GM20431 (cell line): Measurements from ENCODE around the gene SNORC.
"Not testable (repeated sequence)": the region's sequence is repeated elsewhere in the genome, so short reads cannot be mapped to it uniquely, and the experiment has no call there.

ENCODE experiments used
- in situ Hi-C: fragments of 300-500 bp; cut with MseI, MboI; formaldehyde crosslinking; loops from one replicate; pipeline ENCODE4 v1.15.0; 2020; ENCODE audit warnings: low sequenced_read_pairs; ENCODE audit not compliant: unreplicated experiment

Gene SNORC

GRCh38 chr2:232893834-232894233 is 23.8 kb downstream of the SNORC start:
- in situ Hi-C loops = no loop called here

DNA sequence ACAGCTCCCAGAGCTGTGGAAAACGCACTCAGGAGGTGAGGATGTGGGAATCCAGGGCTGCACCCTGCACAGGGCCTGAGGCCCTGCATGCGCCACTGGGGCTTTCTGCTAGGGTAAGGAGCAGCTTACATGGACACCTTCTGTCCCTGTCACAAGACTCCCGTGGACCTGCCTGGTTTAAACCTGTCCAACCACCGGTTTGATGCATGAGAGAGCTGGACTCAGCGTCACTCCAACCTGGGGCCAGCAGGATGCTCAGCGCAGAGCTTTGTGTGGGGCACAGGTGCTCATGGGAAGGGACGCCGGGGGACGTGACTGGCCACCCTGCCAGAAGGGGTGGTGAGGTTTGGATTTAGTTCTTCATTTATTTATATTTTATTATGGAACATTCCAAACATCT is 24.2 kb downstream of the SNORC start:
- in situ Hi-C loops = no loop called here

DNA sequence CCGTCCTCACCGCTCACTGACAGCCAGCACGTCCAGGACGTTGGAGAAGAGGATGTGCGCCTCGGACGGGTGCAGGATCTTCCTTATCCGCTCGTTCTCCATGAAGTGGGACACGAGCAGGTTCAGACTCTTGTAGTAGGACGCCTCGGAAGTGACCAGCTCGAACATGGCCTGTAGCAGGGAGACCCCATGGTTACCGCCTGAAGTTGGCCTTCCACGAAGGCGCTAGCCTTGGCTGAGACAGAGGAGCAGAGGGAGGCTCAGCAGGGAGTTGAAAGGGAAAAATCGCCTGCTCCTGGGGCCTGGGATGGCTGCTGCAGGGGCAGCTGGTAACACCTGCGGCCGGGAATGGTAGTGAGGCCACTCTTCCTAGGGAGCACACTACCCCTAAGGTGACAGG is 24.7 kb downstream of the SNORC start:
- in situ Hi-C loops = no loop called here

GRCh38 chr2:232896111-232896510 is 26.0 kb downstream of the SNORC start:
- in situ Hi-C loops = no loop called here

DNA sequence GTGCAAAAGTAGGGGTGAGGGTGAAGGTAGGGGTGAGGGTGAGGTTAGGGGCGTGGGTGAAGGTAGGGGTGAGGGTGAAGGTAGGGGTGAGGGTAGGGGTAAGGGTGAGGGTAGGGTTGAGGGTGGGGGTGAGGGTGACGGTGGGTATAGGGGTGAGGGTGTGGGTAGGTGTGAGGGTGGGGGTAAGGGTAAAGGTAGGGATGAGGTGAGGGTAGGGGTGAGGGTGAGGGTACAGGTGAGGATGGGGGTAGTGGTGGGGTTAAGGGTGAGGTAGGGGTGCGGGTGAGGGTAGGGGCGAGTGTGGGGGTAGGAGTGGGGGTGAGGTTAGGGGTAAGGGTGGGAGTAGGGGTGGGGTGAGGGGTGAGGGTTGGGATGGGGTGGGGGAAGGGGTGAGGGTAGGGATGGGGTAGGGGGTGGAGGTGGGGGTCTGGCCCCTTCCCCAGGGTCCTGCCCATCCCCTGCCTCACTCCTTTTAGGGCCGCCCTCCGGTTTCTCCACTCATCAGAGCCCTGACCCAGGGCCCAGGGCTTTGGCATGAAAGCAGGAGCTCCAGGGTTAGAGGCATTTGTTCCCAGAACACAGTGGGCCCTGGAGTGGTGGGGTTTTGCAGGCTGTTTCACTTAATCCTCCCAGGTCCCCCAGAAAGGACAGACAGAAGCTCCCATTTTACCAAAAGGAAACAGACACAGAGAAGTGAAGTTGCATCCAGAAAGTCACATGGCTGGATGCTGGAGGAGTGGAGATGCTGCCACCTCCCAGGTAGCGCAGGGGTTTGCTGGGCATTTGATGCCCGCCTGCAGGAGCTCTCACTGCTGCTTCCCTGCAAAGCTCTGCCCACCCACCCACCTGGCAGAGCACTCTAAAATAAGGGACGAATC is 26.9 kb downstream of the SNORC start:
- in situ Hi-C loops = no loop called here

DNA sequence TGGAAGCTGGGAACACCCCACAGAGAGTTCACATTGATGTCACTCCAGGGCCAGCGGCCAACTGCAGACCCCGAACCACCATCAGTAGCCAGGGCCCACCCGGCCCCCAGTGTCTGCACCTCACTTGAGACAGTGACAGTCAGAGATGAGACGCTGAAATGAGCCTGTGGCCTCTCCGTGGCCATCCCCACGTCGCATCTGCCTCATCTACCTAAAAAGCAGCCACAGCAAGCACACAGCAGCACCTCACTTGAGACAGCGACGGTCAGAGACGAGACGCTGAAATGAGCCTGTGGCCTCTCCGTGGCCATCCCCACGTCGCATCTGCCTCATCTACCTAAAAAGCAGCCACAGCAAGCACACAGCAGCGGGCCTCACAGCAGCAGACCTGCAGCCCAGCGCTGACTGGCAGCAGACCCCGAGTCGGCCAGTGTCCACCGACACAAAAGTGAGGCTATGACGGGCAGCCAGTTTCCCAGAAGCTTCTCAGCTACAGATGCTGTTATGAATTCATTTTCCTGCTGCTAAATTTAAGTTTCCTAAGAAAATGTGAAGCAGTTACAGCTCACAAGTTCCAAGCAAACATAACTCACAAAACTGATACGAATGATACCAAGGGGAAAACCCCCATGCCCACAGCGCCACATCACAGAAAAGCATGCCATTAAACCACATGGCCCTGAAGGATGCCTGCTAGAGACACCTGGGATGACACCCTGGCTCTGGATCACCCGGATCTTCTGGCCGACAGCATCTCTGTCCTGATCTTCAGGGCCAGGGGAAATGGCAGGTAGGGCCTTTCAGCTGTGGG is 27.7 kb downstream of the SNORC start:
- in situ Hi-C loops = no loop called here

- in situ Hi-C loops = no loop called here
Measured at GRCh38 chr2:232898592-232899543, 28.8 kb downstream of the SNORC start.

DNA sequence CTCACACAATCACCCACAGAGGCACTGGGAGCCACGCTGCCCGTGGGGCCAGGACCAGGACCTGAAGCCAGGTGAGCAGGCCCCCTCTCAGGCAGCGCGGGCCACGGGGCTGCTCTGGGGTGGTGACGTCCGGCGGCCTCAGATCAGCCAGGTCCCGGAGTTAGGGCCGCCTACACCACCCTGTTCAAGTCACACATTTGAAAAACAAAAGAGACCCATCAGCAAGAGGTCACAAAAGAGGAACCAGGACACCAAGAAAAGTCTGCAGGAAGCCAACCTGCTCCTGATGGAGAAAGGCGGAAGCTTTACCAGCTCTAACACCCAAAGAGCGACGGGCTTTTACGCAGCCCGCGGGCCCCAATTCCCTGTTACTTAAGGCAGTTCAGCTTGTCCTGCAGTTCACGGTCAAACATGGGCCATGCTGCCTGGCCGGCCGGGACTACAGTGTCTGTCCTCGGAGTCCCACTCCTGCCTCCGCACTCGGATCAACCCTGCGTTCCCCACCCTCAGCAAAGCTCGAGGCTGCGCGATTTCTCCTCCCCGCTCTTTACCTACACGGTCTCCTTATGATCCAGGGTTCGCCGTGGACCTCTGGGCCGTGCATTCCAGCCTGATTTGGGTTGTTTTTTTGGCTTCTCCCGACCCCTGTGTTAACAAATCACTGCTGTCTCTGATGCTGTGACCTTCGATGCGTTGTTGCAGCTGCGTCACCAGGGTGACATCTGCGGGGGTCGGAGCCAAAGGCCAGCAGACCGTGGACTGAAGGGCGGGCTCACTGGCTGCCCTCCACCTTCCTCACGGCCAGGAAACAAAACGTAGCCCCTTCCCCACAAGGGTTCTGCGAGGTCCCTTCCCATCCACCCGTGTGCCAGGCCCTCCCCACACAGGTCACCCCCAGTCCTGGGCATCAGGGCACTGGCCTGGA is 31.0 kb downstream of the SNORC start:
- in situ Hi-C loops = no loop called here

GRCh38 chr2:232901736-232902578 is 31.9 kb downstream of the SNORC start:
- in situ Hi-C loops = no loop called here

GRCh38 chr2:232903989-232904388 is 33.9 kb downstream of the SNORC start:
- in situ Hi-C loops = no loop called here

DNA sequence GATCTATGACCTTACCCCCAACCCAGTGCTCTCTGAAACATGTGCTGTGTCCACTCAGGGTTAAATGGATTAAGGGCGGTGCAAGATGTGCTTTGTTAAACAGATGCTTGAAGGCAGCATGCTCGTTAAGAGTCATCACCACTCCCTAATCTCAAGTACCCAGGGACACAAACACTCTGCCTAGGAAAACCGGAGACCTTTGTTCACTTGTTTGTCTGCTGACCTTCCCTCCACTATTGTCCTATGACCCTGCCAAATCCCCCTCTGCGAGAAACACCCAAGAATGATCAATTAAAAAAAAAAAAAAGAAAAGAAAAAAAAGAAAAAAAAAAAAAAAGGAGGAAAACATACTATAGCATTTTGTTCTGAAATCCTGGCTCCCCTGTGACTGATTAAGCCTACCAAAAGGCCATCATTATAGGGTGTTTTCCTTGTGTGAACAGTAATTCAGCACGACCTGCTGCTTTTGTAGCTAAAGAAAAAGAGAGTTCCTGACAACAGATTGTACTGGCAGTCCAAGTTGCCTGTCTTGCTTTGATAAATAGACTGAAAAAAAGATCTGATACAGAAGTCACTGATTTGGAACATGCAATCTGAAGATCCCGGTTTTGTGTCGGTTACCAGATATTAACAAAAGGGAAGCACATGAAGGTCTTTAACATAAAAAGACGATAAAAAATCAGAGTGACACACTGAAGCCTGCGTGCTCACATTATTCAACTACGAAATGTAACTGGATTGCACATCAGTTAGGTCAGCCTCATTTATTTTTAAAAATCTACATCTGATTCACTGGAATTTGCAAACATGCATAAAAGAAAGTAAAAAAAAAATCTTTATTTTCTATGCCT is 37.0 kb downstream of the SNORC start:
- in situ Hi-C loops = not testable (repeated sequence)

DNA sequence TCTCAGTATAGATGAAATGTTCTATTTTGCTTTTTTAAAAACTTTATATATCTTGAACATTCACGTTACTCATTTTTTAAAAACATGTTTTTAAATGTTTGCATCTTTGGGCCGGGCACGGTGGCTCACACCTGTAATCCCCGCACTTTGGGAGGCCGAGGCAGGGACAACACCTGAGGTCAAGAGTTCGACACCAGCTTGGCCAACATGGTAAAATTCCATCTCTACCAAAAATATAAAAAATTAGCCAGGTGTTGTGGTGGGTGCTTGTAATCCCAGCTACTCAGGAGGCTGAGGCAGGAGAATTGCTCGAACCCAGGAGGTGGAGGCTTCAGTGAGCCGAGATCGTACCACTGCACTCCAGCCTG is 37.6 kb downstream of the SNORC start:
- in situ Hi-C loops = not testable (repeated sequence)

GRCh38 chr2:232908695-232909094 is 38.6 kb downstream of the SNORC start:
- in situ Hi-C loops = no loop called here

DNA sequence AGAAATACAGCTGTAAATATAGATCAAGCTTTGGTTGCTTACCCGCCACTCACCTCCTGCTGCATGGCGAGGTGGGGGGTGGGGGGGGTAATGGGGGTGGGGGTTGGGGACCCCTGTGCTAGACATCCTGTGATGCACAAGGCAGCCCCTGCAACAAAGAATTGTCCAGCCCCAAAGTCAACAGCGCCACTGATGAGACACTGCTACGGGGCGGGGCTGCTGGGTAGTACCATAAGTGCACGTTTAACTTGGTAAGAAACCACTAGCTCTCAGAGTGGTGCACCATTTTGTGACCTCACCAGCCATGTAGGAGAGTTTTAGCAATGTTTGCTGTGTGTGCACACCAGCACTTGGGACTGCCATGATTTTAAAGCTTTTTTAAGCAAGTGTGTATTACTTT is 40.3 kb downstream of the SNORC start:
- in situ Hi-C loops = no loop called here

- in situ Hi-C loops = no loop called here
Measured at GRCh38 chr2:232911712-232912277, 41.7 kb downstream of the SNORC start.

- in situ Hi-C loops = no loop called here
Measured at GRCh38 chr2:232913903-232914302, 43.8 kb downstream of the SNORC start.

- in situ Hi-C loops = no loop called here
Measured at GRCh38 chr2:232919141-232919540, 49.1 kb downstream of the SNORC start.
